GM12878 (cell line): ENCODE measurements around the gene SWSAP1. TPM values are rescaled to one million over a fixed set of nuclear protein-coding genes. Genes with fewer than 3 reads are reported as not detected.

Experiments
- ATF7 ChIP-seq: fragments of 450-650 bp; IDR thresholded peaks from 2 replicates; pipeline ENCODE4 v1.6.1; 2016; ENCODE audit warnings: low read depth, mild to moderate bottlenecking
- BCL3 ChIP-seq: IDR thresholded peaks from 2 replicates; pipeline ENCODE4 v1.6.1; 2011; ENCODE audit warnings: borderline replicate concordance, low read depth, mild to moderate bottlenecking, moderate library complexity, low read length; ENCODE audit not compliant: insufficient read depth, poor library complexity, severe bottlenecking
- CBFB ChIP-seq: IDR thresholded peaks from 2 replicates; pipeline ENCODE4 v1.6.1; 2016; ENCODE audit warnings: antibody characterized with exemption, low read depth
- CHD2 ChIP-seq: IDR thresholded peaks from 2 replicates; pipeline ENCODE4 v1.6.1; 2011; ENCODE audit warnings: low read depth, low read length, improper control_type of control experiment, borderline replicate concordance
- DPF2 ChIP-seq: fragments of 450-650 bp; IDR thresholded peaks from 2 replicates; pipeline ENCODE4 v1.6.1; 2017; ENCODE audit warnings: mild to moderate bottlenecking
- ETV6 ChIP-seq, 2 experiments: fragments of 450-650 bp in 1 of 2; IDR thresholded peaks in 1 of 2; conservative IDR thresholded peaks in 1 of 2; 2 replicates each; pipeline ENCODE4 v1.6.1; 2014; ENCODE audit warnings: antibody characterized with exemption in 1 of 2, borderline replicate concordance in 1 of 2, low read depth in 1 of 2, mild to moderate bottlenecking in 1 of 2, moderate library complexity in 1 of 2
- HCFC1 ChIP-seq: fragments of 150-350 bp; IDR thresholded peaks from 2 replicates; pipeline ENCODE4 v1.6.1; 2014; ENCODE audit warnings: low read length
- IKZF1 ChIP-seq: fragments of 450-650 bp; conservative IDR thresholded peaks from 2 replicates; pipeline ENCODE4 v1.6.1; 2017; ENCODE audit warnings: antibody characterized with exemption, mild to moderate bottlenecking
- JUNB ChIP-seq: IDR thresholded peaks from 2 replicates; pipeline ENCODE4 v1.6.1; 2016; ENCODE audit warnings: antibody characterized with exemption, mild to moderate bottlenecking
- KAT2A ChIP-seq: conservative IDR thresholded peaks from 2 replicates; pipeline ENCODE4 v1.6.1; 2011; ENCODE audit warnings: low read depth, low read length; ENCODE audit not compliant: control insufficient read depth
- MXI1 ChIP-seq: fragments of 150-350 bp; IDR thresholded peaks from 2 replicates; pipeline ENCODE4 v1.6.1; 2011; ENCODE audit warnings: low read depth, mild to moderate bottlenecking, inconsistent platforms, low read length, improper control_type of control experiment
- NKRF ChIP-seq: fragments of 450-650 bp; conservative IDR thresholded peaks from 2 replicates; pipeline ENCODE4 v1.6.1; 2017; ENCODE audit warnings: mild to moderate bottlenecking, moderate library complexity
- NR2C1 ChIP-seq: fragments of 450-650 bp; IDR thresholded peaks from 2 replicates; pipeline ENCODE4 v1.6.1; 2017; ENCODE audit warnings: antibody characterized with exemption, mild to moderate bottlenecking, moderate library complexity
- REST ChIP-seq: IDR thresholded peaks from 2 replicates; pipeline ENCODE4 v1.6.1; 2012; ENCODE audit warnings: mild to moderate bottlenecking, low read depth, low read length
- RUNX3 ChIP-seq: IDR thresholded peaks from 2 replicates; pipeline ENCODE4 v1.6.1; 2012; ENCODE audit warnings: low read length, inconsistent platforms
- SIX5 ChIP-seq: IDR thresholded peaks from 2 replicates; pipeline ENCODE4 v1.6.1; 2011; ENCODE audit warnings: mild to moderate bottlenecking, low read depth, low read length, moderate library complexity; ENCODE audit not compliant: severe bottlenecking
- SMAD1 ChIP-seq: fragments of 450-650 bp; IDR thresholded peaks from 2 replicates; pipeline ENCODE4 v1.6.1; 2018; ENCODE audit warnings: mild to moderate bottlenecking, low read depth; ENCODE audit not compliant: partially characterized antibody
- SMAD5 ChIP-seq: IDR thresholded peaks from 2 replicates; pipeline ENCODE4 v1.6.1; 2016; ENCODE audit warnings: antibody characterized with exemption, low read depth
- SMC3 ChIP-seq: IDR thresholded peaks from 2 replicates; pipeline ENCODE4 v1.6.1; 2011; ENCODE audit warnings: low read length, improper control_type of control experiment, borderline replicate concordance
- STAT1 ChIP-seq: fragments of 450-650 bp; conservative IDR thresholded peaks from 2 replicates; pipeline ENCODE4 v1.6.1; 2014; ENCODE audit warnings: antibody characterized with exemption, mild to moderate bottlenecking
- SUZ12 ChIP-seq: fragments of 200-600 bp; sonication (generic); IDR thresholded peaks from one replicate; pipeline ENCODE4 v1.6.1; 2018; ENCODE audit warnings: antibody characterized with exemption, mild to moderate bottlenecking; ENCODE audit not compliant: unreplicated experiment
- TCF12 ChIP-seq: IDR thresholded peaks from 2 replicates; pipeline ENCODE4 v1.6.1; 2011; ENCODE audit warnings: low read depth, mild to moderate bottlenecking, low read length
- ZBED1 ChIP-seq: IDR thresholded peaks from 2 replicates; pipeline ENCODE4 v1.6.1; 2016; ENCODE audit warnings: borderline replicate concordance
- ZNF274 ChIP-seq: IDR thresholded peaks from one replicate; pipeline ENCODE4 v1.8.0; 2011; ENCODE audit not compliant: insufficient read length, insufficient read depth
- polyA plus RNA-seq, 11 experiments: library from polyadenylated mRNA; depleted of rRNA in 4 of 11; unstranded in 6 of 11; stranded (reverse) in 5 of 11; fragments of >200 nt; fragmentation: Nextera tagmentation in 4 of 11; fragmentation: Illumina TruSeq in 1 of 11; extraction: Ambion mirVana in 4 of 11; extraction: Trizol in 1 of 11; gene quantifications; 1 replicate in 1 of 11; 2 replicates in 10 of 11; pipeline versions ENCODE4 v1.2.1 to v1.2.3, GENCODE V29; 2011 to 2016; ENCODE audit warnings: inconsistent platforms in 2 of 11, missing spikeins in 2 of 11, low read depth in 1 of 11
- total RNA-seq, 4 experiments: library from RNA; depleted of rRNA in 3 of 4; stranded (reverse); fragments of >200 nt in 3 of 4; fragmentation: Illumina TruSeq in 1 of 4; extraction: Trizol in 1 of 4; gene quantifications; 2 replicates each; pipeline versions ENCODE4 v1.2.1 to v1.2.3, GENCODE V29; 2013 to 2021

The SWSAP1 gene
- total and polyA plus RNA-seq, 10 of the 15 experiments (the other 5 are each of a cell fraction or from before 2014, with no cell fraction given): 0.18 to 6.5 (median 2.4) TPM

GRCh38 chr19:11346104-11346940 is 28.1 kb upstream of the SWSAP1 start, which contains the start of the genes CCDC159 and TMEM205 (continued):
- TF ChIP-seq ATF7: peak; percentile 56; the same call in 1 of the 2 replicates
- TF ChIP-seq NKRF: no peak; the same call in 1 of the 2 replicates
- TF ChIP-seq ZBED1: no peak
- TF ChIP-seq SIX5: no peak
- no peak for TF ChIP-seq SMAD5
- TF ChIP-seq SMAD1: no peak
- TF ChIP-seq HCFC1: peak; percentile 8; the same call in 1 of the 2 replicates
- no peak for TF ChIP-seq STAT1
- no peak for TF ChIP-seq SMC3
- TF ChIP-seq ETV6 (conservative IDR thresholded peaks at IDR 0.05 in 1 of 2, IDR thresholded peaks at IDR 0.05 in 1 of 2; ENCODE audit: borderline replicate concordance in 1 of 2, low read depth in 1 of 2): no peak
- peak; percentile 28; the same call in 1 of the 2 replicates for TF ChIP-seq JUNB
- peak; percentile 89; the same call in 1 of the 2 replicates for TF ChIP-seq CHD2
- peak; percentile 78 for TF ChIP-seq TCF12
- TF ChIP-seq REST: peak; percentile 44; the same call in 1 of the 2 replicates
- TF ChIP-seq MXI1: peak; percentile 73; the same call in 1 of the 2 replicates
- no peak for TF ChIP-seq BCL3
- peak; percentile 65 for TF ChIP-seq IKZF1
- TF ChIP-seq DPF2: peak; percentile 13; the same call in 1 of the 2 replicates
- TF ChIP-seq RUNX3: peak; percentile 33; the same call in 1 of the 2 replicates
- no peak for TF ChIP-seq NR2C1
- no peak for TF ChIP-seq KAT2A
- TF ChIP-seq SUZ12: no peak
- no peak for TF ChIP-seq ZNF274
- TF ChIP-seq CBFB: no peak; the same call in 1 of the 2 replicates
